ENCODE results near the gene PKN2.

GRCh38 chr1:88727205-88727604, 43.1 kb downstream of the PKN2 start:
- TF ChIP-seq CTCF (IDR thresholded peaks at IDR 0.05; ENCODE audit: insufficient read depth, low read depth, low read length) (no peak), EZH2 (IDR thresholded peaks at IDR 0.05; ENCODE audit: insufficient read depth, low read length) (no peak)

Measured in astrocyte (in vitro differentiated cells and primary cell).